B cell (primary cell): Measurements from ENCODE around the gene MRRF. TPM values are rescaled to one million over a fixed set of nuclear protein-coding genes. Genes with fewer than 3 reads are reported as not detected.

Experiments
- ATAC-seq: fragments of 200-7000 bp; cut with Tn5 transposase; one replicate; pipeline ENCODE4 v1.10.0; 2021; ENCODE audit warnings: low read depth, mild to moderate bottlenecking, moderate number of reproducible peaks, moderate library complexity
- CTCF ChIA-PET: fragments of 350-600 bp; sonication (Branson Sonifier 250); formaldehyde crosslinking; loops from one replicate; lab custom pipeline; 2021; ENCODE audit warnings: antibody characterized with exemption, inconsistent platforms; lab: Charles Lee
- POLR2A ChIA-PET: fragments of 350-600 bp; sonication (Branson Sonifier 250); formaldehyde crosslinking; loops from one replicate; lab custom pipeline; 2021; ENCODE audit warnings: antibody characterized with exemption; lab: Charles Lee
- DNase-seq: peaks from one replicate; pipeline ENCODE4 v3.0.0; 2013
- H2AFZ ChIP-seq: 2 replicates; pipeline ENCODE4 v1.6.1; 2012; ENCODE audit warnings: mild to moderate bottlenecking, low read depth, low read length; ENCODE audit not compliant: insufficient read depth, poor library complexity, severe bottlenecking
- H3K27ac ChIP-seq, 2 donors: 1 replicate in 1 of 2; 2 replicates in 1 of 2; pipeline ENCODE4 v1.5.1; 2012 to 2013; ENCODE audit warnings: low read length in 2 of 2, mild to moderate bottlenecking in 2 of 2, moderate library complexity in 1 of 2
- H3K27me3 ChIP-seq, 4 experiments: fragments of 200-600 bp in 1 of 4; sonication (generic) in 1 of 4; replicated peaks in 1 of 4; 1 replicate in 2 of 4; 2 replicates in 2 of 4; pipeline versions ENCODE4 v1.6.1 to v1.7.0; 2013 to 2016; ENCODE audit warnings: low read length in 3 of 4, mild to moderate bottlenecking in 2 of 4, mixed read lengths in 1 of 4, moderate library complexity in 1 of 4; ENCODE audit not compliant: insufficient read depth in 4 of 4, control insufficient read depth in 3 of 4; ENCODE audit errors: control extremely low read depth in 1 of 4
- H3K36me3 ChIP-seq, 2 experiments: replicated peaks in 1 of 2; 1 replicate in 1 of 2; 2 replicates in 1 of 2; pipeline versions ENCODE4 v1.6.1 to v1.7.1; 2013; ENCODE audit warnings: low read length in 1 of 2; ENCODE audit not compliant: insufficient read depth in 2 of 2, control insufficient read depth in 1 of 2; ENCODE audit errors: control extremely low read depth in 1 of 2, extremely low read depth in 1 of 2
- H3K4me1 ChIP-seq, 2 donors: fragments of 200-600 bp in 1 of 2; sonication (generic) in 1 of 2; 1 replicate in 1 of 2; 2 replicates in 1 of 2; pipeline versions ENCODE4 v1.5.1 to v1.6.1; 2013 to 2017; ENCODE audit warnings: low read length in 2 of 2; ENCODE audit not compliant: control insufficient read depth in 2 of 2, insufficient read depth in 2 of 2
- H3K4me2 ChIP-seq: replicated peaks from 2 replicates; pipeline ENCODE3; 2012; ENCODE audit warnings: mild to moderate bottlenecking, low read depth, low read length; ENCODE audit not compliant: poor library complexity, severe bottlenecking
- H3K4me3 ChIP-seq, 5 experiments: fragments of 200-600 bp in 1 of 5; sonication (generic) in 1 of 5; 1 replicate in 3 of 5; 2 replicates in 2 of 5; pipeline versions ENCODE4 v1.5.1 to v1.7.0; 2011 to 2016; ENCODE audit warnings: low read length in 4 of 5, mild to moderate bottlenecking in 4 of 5, low read depth in 2 of 5, control low read depth in 1 of 5, moderate library complexity in 1 of 5; ENCODE audit not compliant: insufficient read depth in 1 of 5; ENCODE audit errors: control extremely low read depth in 1 of 5, extremely low read depth in 1 of 5
- H3K79me2 ChIP-seq: fragments of 200-600 bp; sonication (generic); one replicate; pipeline ENCODE4 v1.6.0; 2016; ENCODE audit warnings: low read length; ENCODE audit not compliant: control insufficient read depth, insufficient read depth
- H3K9ac ChIP-seq: fragments of 200-600 bp; sonication (generic); 2 replicates; pipeline ENCODE4 v1.6.1; 2017; ENCODE audit warnings: mild to moderate bottlenecking, low read length, moderate library complexity
- H3K9me3 ChIP-seq, 3 donors: one replicate each; pipeline versions ENCODE4 v1.6.1 to v1.7.1; 2013; ENCODE audit warnings: low read length in 2 of 3; ENCODE audit not compliant: control insufficient read depth in 2 of 3, insufficient read depth in 1 of 3; ENCODE audit errors: control extremely low read depth in 1 of 3
- H4K20me1 ChIP-seq: 2 replicates; pipeline ENCODE4 v1.6.0; 2012; ENCODE audit warnings: mild to moderate bottlenecking, low read length; ENCODE audit not compliant: insufficient read depth, control insufficient read depth, poor library complexity, severe bottlenecking
- H3K27ac Mint-ChIP-seq: one replicate; pipeline ENCODE4 v1.8.0; 2021; ENCODE audit warnings: mixed read lengths
- H3K27me3 Mint-ChIP-seq: one replicate; pipeline ENCODE4 v1.8.0; 2021; ENCODE audit warnings: mixed read lengths
- H3K4me1 Mint-ChIP-seq: one replicate; pipeline ENCODE4 v1.8.0; 2021; ENCODE audit warnings: mixed read lengths
- H3K4me3 Mint-ChIP-seq: one replicate; pipeline ENCODE4 v1.8.0; 2021; ENCODE audit warnings: mixed read lengths
- H3K9me3 Mint-ChIP-seq: one replicate; pipeline ENCODE4 v1.8.0; 2022; ENCODE audit warnings: mixed read lengths; ENCODE audit not compliant: insufficient read depth
- EZH2 ChIP-seq: IDR thresholded peaks from 2 replicates; pipeline ENCODE4 v1.6.1; 2012; ENCODE audit warnings: borderline replicate concordance, low read depth, mild to moderate bottlenecking, moderate library complexity, low read length; ENCODE audit not compliant: insufficient read depth, poor library complexity, severe bottlenecking
- WGBS: methylation state at CpG from one replicate; pipeline ENCODE4 v1.1.5; 2013; ENCODE audit warnings: missing lambda C conversion rate; ENCODE audit not compliant: insufficient coverage; 5-methylcytosine and 5-hydroxymethylcytosine counted together
- intact Hi-C: fragments of 100-400 bp; cut with micrococcal nuclease; formaldehyde crosslinking; loops from one replicate; pipeline ENCODE4 v1.10.0; 2022
- polyA plus RNA-seq: library from polyadenylated mRNA; depleted of rRNA; stranded (reverse); fragments of >200 nt; gene quantifications from 2 replicates; pipeline ENCODE4 v1.2.3, GENCODE V29; 2012
- total RNA-seq, 2 donors: library from RNA; stranded (reverse); fragments of 120-200 nt in 1 of 2; gene quantifications; 1 replicate in 1 of 2; 2 replicates in 1 of 2; pipeline versions ENCODE4 v1.2.3 to v1.2.4, GENCODE V29; 2013 to 2022
- TF ChIP-seq, protein P1 (sequence below): fragments of 200-600 bp; IDR thresholded peaks from one replicate; pipeline ENCODE4 v1.8.0; 2022; ENCODE audit warnings: antibody characterized with exemption, mild to moderate bottlenecking

MRRF gene
- total and polyA plus RNA-seq, 2 donors (not counting 1 experiment from before 2014, with no cell fraction given), result 38.6 to 44.9 TPM

DNA sequence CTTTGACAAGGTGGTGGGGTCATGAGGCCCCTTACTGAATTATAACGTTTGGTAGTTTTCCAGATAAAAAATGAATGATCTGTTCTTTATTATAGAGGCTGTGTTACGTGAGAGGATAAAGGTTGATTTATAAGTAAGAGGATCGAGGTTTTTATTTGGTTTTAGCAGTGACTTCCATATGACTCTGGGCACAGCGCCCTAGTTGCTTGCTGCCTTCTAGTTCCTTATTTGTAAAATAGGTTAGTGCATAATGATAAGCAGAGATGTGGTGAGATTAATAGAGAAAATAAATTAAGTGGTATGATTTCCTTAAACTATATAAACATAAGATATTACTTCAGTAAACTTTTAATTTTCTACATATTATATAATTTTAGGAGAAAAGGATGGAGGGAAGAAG is 29.8 kb downstream of the MRRF start:
- DNase-seq (no peak), ATAC-seq (no peak)
- no peaks in the 10 kb centered on the region for H3K9me3 Mint-ChIP-seq
- no peak overlapping the region for H3K9ac ChIP-seq
- H3K4me2 ChIP-seq, result no peak overlapping the region
- no peak overlapping the region for H3K27ac Mint-ChIP-seq
- no peaks in the 10 kb centered on the region for H3K27me3 ChIP-seq
- no peaks in the 10 kb centered on the region for H3K9me3 ChIP-seq
- H3K4me3 ChIP-seq, result no peak overlapping the region
- no peak overlapping the region for H3K27ac ChIP-seq
- no peak overlapping the region for H3K4me3 Mint-ChIP-seq
- peaks cover 25% of the 10 kb centered on the region for H3K79me2 ChIP-seq
- ChIA-PET POLR2A (no interaction called here), CTCF (interaction anchor here (1.0 kb wide), 1 partner anchor 20 kb away, joined by 5 read pairs; no protein-coding TSS in a partner anchor)
- no peaks in the 10 kb centered on the region for H3K4me1 ChIP-seq
- no peak overlapping the region for H2AFZ ChIP-seq
- H3K36me3 ChIP-seq, result peaks cover 11 to 51% of the 10 kb centered on the region in 2 experiments
- H3K27me3 Mint-ChIP-seq, result no peaks in the 10 kb centered on the region
- no peak for TF ChIP-seq EZH2
- TF ChIP-seq, protein P1, sequence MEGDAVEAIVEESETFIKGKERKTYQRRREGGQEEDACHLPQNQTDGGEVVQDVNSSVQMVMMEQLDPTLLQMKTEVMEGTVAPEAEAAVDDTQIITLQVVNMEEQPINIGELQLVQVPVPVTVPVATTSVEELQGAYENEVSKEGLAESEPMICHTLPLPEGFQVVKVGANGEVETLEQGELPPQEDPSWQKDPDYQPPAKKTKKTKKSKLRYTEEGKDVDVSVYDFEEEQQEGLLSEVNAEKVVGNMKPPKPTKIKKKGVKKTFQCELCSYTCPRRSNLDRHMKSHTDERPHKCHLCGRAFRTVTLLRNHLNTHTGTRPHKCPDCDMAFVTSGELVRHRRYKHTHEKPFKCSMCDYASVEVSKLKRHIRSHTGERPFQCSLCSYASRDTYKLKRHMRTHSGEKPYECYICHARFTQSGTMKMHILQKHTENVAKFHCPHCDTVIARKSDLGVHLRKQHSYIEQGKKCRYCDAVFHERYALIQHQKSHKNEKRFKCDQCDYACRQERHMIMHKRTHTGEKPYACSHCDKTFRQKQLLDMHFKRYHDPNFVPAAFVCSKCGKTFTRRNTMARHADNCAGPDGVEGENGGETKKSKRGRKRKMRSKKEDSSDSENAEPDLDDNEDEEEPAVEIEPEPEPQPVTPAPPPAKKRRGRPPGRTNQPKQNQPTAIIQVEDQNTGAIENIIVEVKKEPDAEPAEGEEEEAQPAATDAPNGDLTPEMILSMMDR, result no peak
- H4K20me1 ChIP-seq, result no peaks in the 10 kb centered on the region
- 77% methylated on average over 4 of the region's 4 CpGs for WGBS
- peaks cover 1% of the 10 kb centered on the region for H3K4me1 Mint-ChIP-seq
- intact Hi-C loops, result no loop called here

DNA sequence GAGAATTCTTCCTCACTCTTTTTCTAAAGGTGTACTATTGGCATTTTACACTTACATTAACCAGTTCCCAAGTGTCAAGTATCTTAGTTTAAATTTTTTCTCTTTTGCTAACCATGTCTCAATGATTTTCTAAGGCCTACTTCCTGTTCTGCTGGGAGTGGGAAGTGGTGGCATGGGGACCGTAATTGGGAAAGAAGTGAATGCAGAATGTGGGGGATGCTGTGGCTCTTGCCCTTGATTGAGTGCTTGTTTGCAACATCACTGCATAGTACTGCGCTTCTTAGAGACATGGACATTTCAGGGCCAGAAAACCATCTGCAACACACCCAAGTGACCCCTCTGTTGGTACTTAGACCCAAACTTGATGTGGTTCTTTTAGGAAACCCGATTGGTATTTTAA is 32.8 kb downstream of the MRRF start:
- Histone ChIP-seq H3K79me2 (peaks cover 21% of the 10 kb centered on the region), H2AFZ (no peak overlapping the region), H3K4me1 (no peaks in the 10 kb centered on the region), H3K9ac (no peak overlapping the region), H3K36me3 (peaks cover 5 to 50% of the 10 kb centered on the region in 2 experiments), H3K9me3 (no peaks in the 10 kb centered on the region), H3K4me3 (no peak overlapping the region), H3K4me2 (no peak overlapping the region), H3K27me3 (no peaks in the 10 kb centered on the region), H4K20me1 (peaks cover 6% of the 10 kb centered on the region), H3K27ac (no peak overlapping the region)
- TF ChIP-seq, protein P1, result no peak
- no peak for TF ChIP-seq EZH2
- H3K4me3 Mint-ChIP-seq, result no peak overlapping the region
- DNase-seq, result no peak
- H3K9me3 Mint-ChIP-seq, result no peaks in the 10 kb centered on the region
- POLR2A ChIA-PET, result no interaction called here
- CTCF ChIA-PET, result no interaction called here
- no peaks in the 10 kb centered on the region for H3K27me3 Mint-ChIP-seq
- WGBS, result 100% methylated on average over 2 of the region's 3 CpGs
- no peak overlapping the region for H3K27ac Mint-ChIP-seq
- intact Hi-C loops, result no loop called here
- no peaks in the 10 kb centered on the region for H3K4me1 Mint-ChIP-seq
- no peak for ATAC-seq
